ENCODE results near the gene CACNA1E.

CACNA1E gene

DNA sequence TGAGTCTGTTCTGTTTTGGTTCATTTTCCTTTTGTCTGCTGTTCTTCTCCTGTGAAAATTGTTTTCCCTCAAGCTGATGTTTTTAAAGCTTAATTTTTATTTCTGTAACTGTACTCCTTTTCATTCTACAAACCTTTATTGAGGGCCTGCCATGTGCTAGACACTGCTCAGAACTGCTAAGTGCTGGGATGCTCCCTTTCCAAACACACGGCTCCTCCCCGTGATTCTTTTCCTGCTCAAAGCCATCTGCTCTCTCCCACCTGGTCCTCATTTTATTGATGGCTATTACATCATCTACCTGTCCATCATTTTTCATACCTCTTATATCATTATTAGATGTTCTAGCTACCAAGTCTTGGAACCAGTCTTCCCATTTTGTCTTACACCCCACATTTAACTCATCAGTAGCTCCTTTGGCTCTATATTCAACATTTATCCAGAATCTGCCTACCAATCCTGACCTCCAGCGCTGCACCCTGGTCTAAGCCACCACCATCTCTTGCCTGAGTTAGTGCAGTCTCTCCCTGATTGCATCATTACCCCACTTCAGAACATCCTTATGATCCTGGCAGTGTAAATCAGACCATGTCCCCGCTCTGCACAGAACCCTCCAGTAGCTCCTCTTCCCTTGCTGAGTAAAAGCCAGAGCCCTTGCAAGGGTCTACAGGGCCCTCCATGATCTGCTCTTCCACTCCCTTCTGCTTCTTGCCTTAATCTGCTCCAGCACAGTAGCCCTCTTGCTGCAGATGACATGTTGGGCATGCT lies 118.1 kb downstream of the CACNA1E start:
- H3K27me3 Mint-ChIP-seq = peaks cover 9% of the 10 kb centered on the region
- H3K36me3 Mint-ChIP-seq = no peaks in the 10 kb centered on the region
- CTCF ChIA-PET = no interaction called here
- H3K27ac Mint-ChIP-seq = no peak overlapping the region
- no peak overlapping the region for H3K4me3 Mint-ChIP-seq
- H3K4me1 Mint-ChIP-seq = no peaks in the 10 kb centered on the region
- no peak for DNase-seq
- H3K9me3 Mint-ChIP-seq = no peaks in the 10 kb centered on the region

DNA sequence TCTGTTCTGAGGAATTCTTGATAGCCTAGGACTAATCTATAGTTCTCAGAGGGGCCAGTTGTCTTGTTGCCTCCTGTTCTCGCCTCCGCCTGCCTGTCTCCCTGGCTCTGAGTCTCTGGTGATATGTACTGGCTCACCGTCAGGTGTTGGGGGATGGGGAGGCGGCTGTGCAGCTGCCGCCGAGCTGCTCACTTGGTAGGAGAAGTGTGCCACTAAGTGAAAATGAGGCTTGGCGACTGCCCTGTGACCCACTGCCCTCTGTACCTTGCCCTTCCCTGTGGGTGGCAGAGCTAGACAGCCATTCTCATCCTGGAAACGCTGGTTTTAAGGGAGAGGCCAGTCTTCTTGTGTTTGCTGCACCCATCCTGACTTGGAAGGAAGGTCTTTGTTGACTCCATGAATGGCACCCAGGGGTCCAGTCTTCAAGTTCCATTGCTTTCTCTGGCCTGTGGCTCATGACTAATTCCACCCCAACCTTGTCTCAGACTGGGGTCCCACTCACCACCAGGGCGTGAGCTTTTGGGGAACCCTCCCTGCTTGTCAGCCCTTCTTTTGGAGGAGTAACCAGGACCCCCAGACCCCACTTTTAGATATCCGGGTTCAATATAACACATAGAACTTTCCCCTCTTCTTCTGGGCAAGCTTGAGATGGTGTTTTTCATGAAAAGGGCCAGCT lies 120.6 kb downstream of the CACNA1E start:
- Mint-ChIP-seq H3K4me1 (no peaks in the 10 kb centered on the region), H3K9me3 (no peaks in the 10 kb centered on the region), H3K36me3 (no peaks in the 10 kb centered on the region), H3K27me3 (peaks cover 9% of the 10 kb centered on the region), H3K4me3 (no peak overlapping the region), H3K27ac (no peak overlapping the region)
- CTCF ChIA-PET = no interaction called here
- no peak for DNase-seq

DNA sequence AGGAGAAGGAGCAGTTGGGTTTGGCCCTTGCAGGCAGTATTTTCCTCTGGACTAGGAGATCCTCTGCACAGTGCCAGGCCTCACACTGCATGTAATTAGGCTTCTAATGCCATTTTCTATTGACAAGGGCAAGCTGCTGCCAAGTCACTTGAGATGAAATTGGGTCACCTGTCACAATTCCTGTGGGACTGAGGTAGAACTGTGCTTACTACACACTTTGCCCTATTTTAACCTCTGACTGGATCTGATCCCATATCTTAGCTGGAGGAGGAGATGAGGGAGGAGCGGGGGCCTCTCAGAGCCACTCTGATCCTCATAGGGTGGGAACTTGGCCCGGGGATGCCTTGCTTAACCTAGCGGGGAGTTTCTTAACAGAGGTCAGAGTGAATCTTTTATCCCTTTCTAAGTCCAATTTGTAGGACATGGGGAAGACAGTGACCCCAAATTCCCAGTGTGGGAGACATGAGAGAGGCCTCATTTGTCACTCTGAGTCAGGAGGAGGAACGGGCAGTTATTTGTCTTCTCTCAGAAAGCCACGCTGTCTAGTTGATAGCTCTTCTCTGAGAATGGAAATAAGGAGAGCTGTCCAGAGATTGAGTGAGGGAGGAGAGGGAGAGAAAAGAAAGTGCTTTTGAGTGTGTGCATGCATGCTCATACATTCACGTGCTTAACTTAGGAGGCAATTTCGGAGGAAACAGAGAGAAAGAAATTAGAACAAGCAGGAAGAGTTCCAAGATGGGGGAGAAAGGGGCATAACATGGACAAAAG lies 121.3 kb downstream of the CACNA1E start:
- no peak for DNase-seq
- no peaks in the 10 kb centered on the region for H3K36me3 Mint-ChIP-seq
- CTCF ChIA-PET = no interaction called here
- H3K27me3 Mint-ChIP-seq = peaks cover 12% of the 10 kb centered on the region
- H3K9me3 Mint-ChIP-seq = no peaks in the 10 kb centered on the region
- H3K4me1 Mint-ChIP-seq = no peaks in the 10 kb centered on the region
- H3K27ac Mint-ChIP-seq = no peak overlapping the region
- H3K4me3 Mint-ChIP-seq = no peak overlapping the region

DNA sequence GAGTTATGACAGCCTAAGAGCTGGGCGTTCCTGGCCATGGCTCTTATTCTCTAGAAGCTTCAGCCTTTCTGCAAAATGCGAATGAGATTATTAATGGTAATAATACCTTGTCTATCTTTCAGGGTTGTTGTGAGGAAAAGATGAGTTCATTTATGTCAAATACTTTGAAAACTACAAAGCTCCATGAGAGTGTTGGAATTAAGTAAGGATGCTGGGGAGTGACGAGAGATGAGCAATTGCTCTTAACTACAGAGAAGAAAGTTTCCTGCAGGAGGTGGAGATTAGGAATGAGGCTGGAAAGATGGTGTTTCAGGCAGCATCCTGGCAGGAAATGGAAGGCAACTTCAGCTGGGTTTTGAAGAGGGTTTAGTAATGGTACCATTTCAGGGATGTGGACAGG lies 124.2 kb downstream of the CACNA1E start:
- H3K36me3 Mint-ChIP-seq = no peaks in the 10 kb centered on the region
- no peak for DNase-seq
- CTCF ChIA-PET = no interaction called here

DNA sequence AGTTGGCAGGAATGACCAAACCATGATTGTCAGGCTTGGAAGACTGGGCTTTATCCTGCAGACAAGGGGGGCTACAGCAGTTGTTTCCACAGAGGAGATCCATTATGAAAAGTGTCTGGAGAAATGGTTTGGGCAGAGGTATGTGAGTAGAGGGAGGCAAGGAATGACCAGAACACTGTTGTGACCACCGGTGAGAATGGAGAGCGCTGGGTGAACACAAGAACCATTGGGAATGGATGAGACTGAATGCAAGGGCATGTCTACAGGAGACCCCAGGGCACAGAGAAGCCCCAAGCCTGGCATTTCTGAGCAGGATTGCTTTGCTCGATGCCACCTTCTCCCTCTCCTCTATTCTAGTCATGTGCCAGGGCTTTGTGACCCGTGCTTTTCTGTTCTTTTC lies 125.1 kb downstream of the CACNA1E start:
- Mint-ChIP-seq H3K9me3 (no peaks in the 10 kb centered on the region), H3K27ac (no peak overlapping the region), H3K27me3 (peaks cover 3% of the 10 kb centered on the region), H3K4me3 (no peak overlapping the region), H3K36me3 (no peaks in the 10 kb centered on the region), H3K4me1 (no peaks in the 10 kb centered on the region)
- no peak for DNase-seq
- CTCF ChIA-PET = no interaction called here

More for the DNA sequence above, 124.2 kb downstream of the CACNA1E start:
- H3K4me3 Mint-ChIP-seq = no peak overlapping the region
- H3K27ac Mint-ChIP-seq = no peak overlapping the region
- no peaks in the 10 kb centered on the region for H3K4me1 Mint-ChIP-seq
- H3K9me3 Mint-ChIP-seq = no peaks in the 10 kb centered on the region
- peaks cover 3% of the 10 kb centered on the region for H3K27me3 Mint-ChIP-seq

DNA sequence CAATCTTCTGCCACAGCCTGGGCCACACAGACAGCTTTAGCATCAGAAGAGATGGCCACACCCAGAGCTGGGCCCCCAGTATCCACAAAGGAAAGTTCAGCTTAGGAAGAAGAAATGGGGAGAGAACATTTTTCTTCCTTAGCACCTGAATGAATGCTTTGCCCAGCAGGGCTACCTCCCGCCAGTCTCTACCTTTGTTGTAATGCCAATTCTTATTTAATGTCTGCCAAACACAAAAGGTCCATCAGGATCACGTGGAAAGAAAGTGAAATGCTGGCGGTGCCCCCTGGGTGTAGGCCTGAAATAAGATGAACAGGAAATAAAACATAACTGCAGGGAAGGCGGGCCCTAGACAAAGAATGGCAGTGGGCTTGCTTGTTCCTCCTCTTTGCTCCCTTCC lies 125.6 kb downstream of the CACNA1E start:
- Mint-ChIP-seq H3K9me3 (no peaks in the 10 kb centered on the region), H3K27ac (no peak overlapping the region), H3K4me1 (no peaks in the 10 kb centered on the region), H3K36me3 (no peaks in the 10 kb centered on the region), H3K4me3 (no peak overlapping the region), H3K27me3 (peaks cover 3% of the 10 kb centered on the region)
- CTCF ChIA-PET = no interaction called here
- no peak for DNase-seq

DNA sequence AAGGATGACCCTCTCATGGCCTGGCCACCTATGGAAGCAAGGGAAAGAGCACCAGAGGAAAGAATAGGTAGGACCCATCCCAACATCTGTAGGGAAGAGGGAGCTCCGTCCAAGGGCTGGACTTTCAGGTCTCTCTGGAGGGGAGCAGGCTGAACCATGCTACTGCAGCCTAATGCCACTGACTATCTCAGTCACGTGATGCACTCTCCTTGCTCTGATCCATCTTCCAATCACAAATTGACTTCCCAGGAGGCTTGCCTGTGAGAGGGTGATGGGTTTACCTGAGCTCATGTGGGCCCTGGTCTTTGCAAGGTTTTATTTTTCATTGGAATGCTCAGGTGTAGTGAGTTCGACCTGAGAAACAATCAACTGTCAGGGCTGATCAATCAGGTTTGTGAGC lies 128.8 kb downstream of the CACNA1E start:
- Mint-ChIP-seq H3K36me3 (no peaks in the 10 kb centered on the region), H3K27me3 (peaks cover 3% of the 10 kb centered on the region), H3K9me3 (no peaks in the 10 kb centered on the region), H3K27ac (no peak overlapping the region), H3K4me1 (no peaks in the 10 kb centered on the region), H3K4me3 (no peak overlapping the region)
- CTCF ChIA-PET = no interaction called here
- DNase-seq = no peak

DNA sequence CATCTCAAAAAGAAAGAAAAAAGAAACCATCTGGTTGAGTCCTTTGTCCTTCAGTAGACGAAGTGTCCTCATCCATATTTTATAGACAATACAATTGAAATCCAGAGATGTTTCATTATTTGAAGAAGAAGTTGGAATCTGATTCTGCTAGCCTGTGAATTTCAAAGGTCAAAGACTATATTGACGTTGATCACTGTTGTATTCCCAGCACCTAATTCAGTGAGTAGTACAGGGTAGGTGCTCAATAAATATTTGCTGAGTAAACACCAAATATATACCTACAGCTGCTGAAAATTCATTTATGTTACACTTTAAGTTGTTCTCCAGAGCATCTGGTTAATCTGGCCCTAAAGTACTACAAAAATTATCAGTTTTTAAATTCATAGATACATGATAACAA lies 135.2 kb downstream of the CACNA1E start:
- DNase-seq = no peak
- H3K4me1 Mint-ChIP-seq = no peaks in the 10 kb centered on the region
- no peak overlapping the region for H3K4me3 Mint-ChIP-seq
- H3K27me3 Mint-ChIP-seq = peaks cover 4% of the 10 kb centered on the region
- H3K9me3 Mint-ChIP-seq = no peaks in the 10 kb centered on the region
- no peak overlapping the region for H3K27ac Mint-ChIP-seq
- H3K36me3 Mint-ChIP-seq = no peaks in the 10 kb centered on the region
- CTCF ChIA-PET = no interaction called here

DNA sequence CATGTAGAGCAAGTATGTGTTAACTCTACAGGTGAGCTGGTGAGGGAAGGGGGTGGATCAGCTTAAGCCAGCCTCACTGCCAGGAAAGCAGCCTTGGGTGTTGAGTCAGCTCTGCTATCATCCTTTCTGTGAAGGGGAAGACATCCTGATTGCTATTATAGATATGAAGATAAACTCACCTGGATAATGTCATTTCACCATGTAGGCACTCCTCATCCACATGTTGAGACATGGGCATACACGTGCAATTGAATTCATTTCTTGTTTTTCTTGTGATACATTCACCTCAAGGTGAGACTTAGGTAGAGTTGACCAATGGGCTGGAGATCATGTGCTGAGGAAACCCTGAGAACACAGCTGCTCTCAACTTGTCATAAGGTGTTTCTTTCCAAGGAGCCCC lies 136.9 kb downstream of the CACNA1E start:
- no peak for DNase-seq
- H3K27ac Mint-ChIP-seq = no peak overlapping the region
- CTCF ChIA-PET = no interaction called here
- H3K27me3 Mint-ChIP-seq = peaks cover 7% of the 10 kb centered on the region
- H3K4me3 Mint-ChIP-seq = no peak overlapping the region
- no peaks in the 10 kb centered on the region for H3K4me1 Mint-ChIP-seq
- no peaks in the 10 kb centered on the region for H3K36me3 Mint-ChIP-seq
- H3K9me3 Mint-ChIP-seq = no peaks in the 10 kb centered on the region

DNA sequence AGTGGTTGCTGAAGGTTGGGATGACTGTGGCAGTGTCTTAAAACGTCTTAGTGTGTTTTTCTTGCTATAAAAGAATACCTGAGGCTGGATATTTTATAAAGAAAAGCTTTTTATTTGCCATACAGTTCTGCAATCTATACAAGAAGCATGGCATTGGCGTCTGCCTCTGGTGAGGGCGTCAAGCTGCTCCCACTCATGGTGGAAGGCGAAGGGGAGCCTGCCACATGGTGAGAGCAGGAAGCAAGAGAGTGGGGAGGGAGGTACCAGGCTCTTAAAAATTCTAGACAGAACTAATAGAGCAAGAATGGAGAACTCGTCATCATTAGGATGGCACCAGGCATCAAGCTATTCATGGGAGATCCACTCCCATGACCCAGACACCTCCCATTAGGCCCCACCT lies 140.5 kb downstream of the CACNA1E start:
- no peaks in the 10 kb centered on the region for H3K36me3 Mint-ChIP-seq
- no peak for DNase-seq
- H3K27me3 Mint-ChIP-seq = peaks cover 11% of the 10 kb centered on the region
- CTCF ChIA-PET = no interaction called here
- no peak overlapping the region for H3K27ac Mint-ChIP-seq
- no peak overlapping the region for H3K4me3 Mint-ChIP-seq
- H3K4me1 Mint-ChIP-seq = no peaks in the 10 kb centered on the region
- H3K9me3 Mint-ChIP-seq = no peaks in the 10 kb centered on the region

DNA sequence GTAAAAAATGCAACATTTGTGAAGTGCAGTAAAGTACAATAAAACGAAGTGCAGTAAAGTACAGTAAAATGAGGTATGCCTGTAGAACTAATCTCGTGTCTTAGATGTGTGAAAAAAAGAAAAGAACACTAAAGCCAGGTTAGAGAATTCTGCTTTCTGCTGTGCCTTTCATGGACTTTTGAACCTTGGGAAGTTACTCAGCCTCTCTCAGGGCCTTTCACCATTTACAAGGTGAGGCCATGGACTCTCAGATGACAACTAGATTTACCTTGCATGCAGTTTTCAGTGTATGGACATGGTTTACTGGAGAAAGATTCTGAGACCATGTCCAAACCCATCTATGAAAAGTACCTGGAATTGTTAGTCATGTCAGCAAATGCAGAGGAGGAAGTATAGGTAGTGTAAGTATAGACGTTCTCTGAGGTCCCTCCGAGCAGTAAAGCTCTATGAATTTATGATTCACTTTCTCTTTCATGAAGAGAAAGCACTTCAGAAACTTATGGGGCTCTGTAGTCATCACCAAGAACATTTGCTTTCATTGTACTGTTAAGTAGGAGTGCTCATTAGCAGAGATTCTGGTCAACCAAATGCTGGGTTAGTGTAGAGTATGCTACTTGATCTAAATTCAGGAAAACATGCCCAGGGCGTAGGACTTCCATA lies 143.1 kb downstream of the CACNA1E start:
- H3K4me1 Mint-ChIP-seq = no peaks in the 10 kb centered on the region
- CTCF ChIA-PET = no interaction called here
- H3K27ac Mint-ChIP-seq = no peak overlapping the region
- no peak for DNase-seq
- H3K36me3 Mint-ChIP-seq = no peaks in the 10 kb centered on the region
- H3K4me3 Mint-ChIP-seq = no peak overlapping the region
- H3K27me3 Mint-ChIP-seq = peaks cover 15% of the 10 kb centered on the region
- no peaks in the 10 kb centered on the region for H3K9me3 Mint-ChIP-seq

DNA sequence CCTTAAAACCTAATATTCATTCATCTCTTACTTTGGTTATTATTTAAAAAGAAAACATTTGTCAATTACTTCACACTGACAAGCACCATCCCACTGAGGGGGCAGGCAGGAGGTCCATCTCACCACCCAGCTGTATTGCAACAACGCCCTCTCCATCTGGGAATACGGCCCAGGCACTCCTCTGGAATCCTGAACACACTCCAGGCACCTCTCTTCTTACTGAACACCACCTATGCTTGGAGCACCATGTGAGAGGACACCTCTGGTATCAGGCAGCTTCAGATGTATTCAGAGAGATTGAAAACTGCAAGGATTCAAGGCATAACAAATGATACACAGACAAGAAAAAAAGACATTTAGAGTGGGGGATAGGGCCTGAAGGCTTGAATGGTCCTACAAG lies 147.1 kb downstream of the CACNA1E start:
- Mint-ChIP-seq H3K27ac (no peak overlapping the region), H3K4me1 (no peaks in the 10 kb centered on the region), H3K27me3 (peaks cover 25% of the 10 kb centered on the region), H3K9me3 (no peaks in the 10 kb centered on the region), H3K36me3 (no peaks in the 10 kb centered on the region), H3K4me3 (no peak overlapping the region)
- DNase-seq = no peak
- CTCF ChIA-PET = no interaction called here

DNA sequence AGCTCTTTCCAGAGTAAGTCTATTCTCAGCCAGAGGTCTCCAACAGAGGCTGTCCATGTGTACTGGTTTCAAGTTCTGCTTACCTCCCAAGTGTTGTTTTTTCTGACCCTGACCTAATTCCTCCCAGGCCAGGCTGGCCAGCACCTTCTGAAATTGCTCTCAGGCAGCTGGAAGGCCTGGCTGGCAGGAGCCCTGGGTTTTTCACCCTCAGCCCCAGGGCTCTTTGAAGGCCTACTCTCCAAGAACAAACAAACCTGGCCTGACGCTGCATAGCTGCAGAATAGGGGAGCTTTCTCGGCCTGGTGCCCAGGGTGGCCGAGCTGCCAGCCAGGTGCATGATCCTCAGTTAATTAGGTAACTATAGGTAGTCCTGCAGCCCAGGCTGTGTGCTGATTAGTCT lies 147.5 kb downstream of the CACNA1E start:
- Mint-ChIP-seq H3K9me3 (no peaks in the 10 kb centered on the region), H3K36me3 (no peaks in the 10 kb centered on the region), H3K27ac (no peak overlapping the region), H3K27me3 (peaks cover 25% of the 10 kb centered on the region), H3K4me1 (no peaks in the 10 kb centered on the region), H3K4me3 (no peak overlapping the region)
- CTCF ChIA-PET = no interaction called here
- DNase-seq = no peak

DNA sequence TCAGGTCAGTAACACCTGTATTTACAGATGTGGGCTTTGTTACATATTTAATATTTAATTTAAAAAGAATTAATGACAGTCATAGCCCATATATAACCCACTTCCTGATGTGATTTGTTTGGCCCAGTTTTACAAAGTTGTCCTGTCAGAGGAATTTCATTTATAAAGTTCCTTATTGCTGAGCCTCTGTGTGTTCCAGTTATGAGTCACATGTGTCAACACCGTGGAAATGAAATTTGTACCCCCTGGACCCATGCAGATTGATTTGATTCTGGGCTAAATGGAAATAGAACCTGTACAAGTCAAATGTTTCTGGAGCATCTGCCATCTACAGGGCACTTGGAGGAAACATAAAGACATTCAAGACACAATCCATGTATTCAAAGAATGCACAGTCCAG lies 149.2 kb downstream of the CACNA1E start:
- Mint-ChIP-seq H3K4me3 (no peak overlapping the region), H3K27me3 (peaks cover 21% of the 10 kb centered on the region), H3K27ac (no peak overlapping the region), H3K4me1 (no peaks in the 10 kb centered on the region), H3K36me3 (no peaks in the 10 kb centered on the region), H3K9me3 (no peaks in the 10 kb centered on the region)
- no peak for DNase-seq
- CTCF ChIA-PET = no interaction called here
